ENCODE measurements around the gene ENO3. TPM values are rescaled to one million over a fixed set of nuclear protein-coding genes. Genes with fewer than 3 reads are reported as not detected.

Gene ENO3
- total and polyA plus RNA-seq, 2 experiments from 2014 or later = 12.1 to 19.6 TPM

DNA sequence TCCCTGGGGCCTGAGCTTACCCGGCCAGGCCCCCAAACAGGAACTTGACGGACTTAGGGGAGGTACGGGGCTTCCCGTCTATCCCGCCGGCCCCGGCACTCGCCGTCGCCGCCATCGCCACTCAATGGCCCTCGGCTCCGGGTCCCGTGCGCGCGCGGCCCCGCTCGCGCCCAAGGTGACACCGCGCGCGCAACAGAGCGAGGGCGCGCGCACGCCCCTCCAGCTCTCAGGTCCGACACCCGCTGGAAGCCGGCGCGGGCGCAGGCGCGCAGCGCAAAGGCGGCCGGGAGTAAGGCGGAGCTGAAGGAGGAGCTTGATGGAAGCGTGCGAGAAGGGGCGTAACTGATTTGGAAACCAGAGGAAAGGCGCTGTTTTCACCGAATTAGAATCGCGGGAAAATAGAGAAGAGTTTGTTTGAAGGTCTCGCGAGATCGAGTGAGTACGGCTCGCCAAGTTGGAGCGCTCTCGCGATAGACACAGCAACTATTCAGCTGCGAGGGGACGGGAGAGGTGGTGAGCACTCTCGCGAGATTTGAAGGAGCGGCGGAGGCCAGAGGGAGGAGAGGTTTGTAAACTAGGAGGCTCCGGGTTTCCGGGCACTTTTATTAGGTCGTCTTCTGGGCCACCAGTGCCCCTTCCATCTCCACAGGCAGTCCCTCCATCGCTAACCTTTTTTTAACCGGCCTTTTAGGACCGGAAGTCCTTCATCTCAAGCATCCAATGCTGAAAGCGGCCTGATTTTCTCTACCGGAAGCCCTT is 10.9 kb upstream of the ENO3 start, which contains the start of the genes RNF167 and SLC25A11 (continued):
- TF ChIP-seq NANOG (IDR thresholded peaks at IDR 0.05; ENCODE audit: borderline replicate concordance) (no peak), CTCF (conservative IDR thresholded peaks at IDR 0.05; ENCODE audit: low read depth in 2 of 2) (no peak), JUNB (IDR thresholded peaks at IDR 0.05; ENCODE audit: unreplicated experiment) (no peak), CREB1 (CRISPR knock-in tag; IDR thresholded peaks at IDR 0.05; ENCODE audit: low read depth) (peak; percentile 18; the same call in 1 of the 2 replicates)

GRCh38 chr17:4940555-4941318 is 10.2 kb upstream of the ENO3 start:
- Histone ChIP-seq H4K20me1 (replicated peaks; ENCODE audit: insufficient read depth) (peaks cover 24% of the 10 kb centered on the region), H3K4me3 (peak overlapping the region; percentile 78), H3K9me2 (ENCODE audit: insufficient read depth) (no peaks in the 10 kb centered on the region), H2AFZ (no peak overlapping the region), H3K36me3 (ENCODE audit: insufficient read depth) (peaks cover 12% of the 10 kb centered on the region), H3K4me1 (ENCODE audit: insufficient read depth) (peaks cover 32% of the 10 kb centered on the region), H3K27ac (ENCODE audit: low read depth) (peak overlapping the region; percentile 80), H3F3A (replicated peaks; ENCODE audit: low read depth) (peaks cover 49% of the 10 kb centered on the region), H3K27me3 (ENCODE audit: insufficient read depth) (no peaks in the 10 kb centered on the region), H3K79me2 (replicated peaks; ENCODE audit: insufficient read depth) (peaks cover 44% of the 10 kb centered on the region), H3K4me2 (peak overlapping the region; percentile 99)
- Mint-ChIP-seq H3K4me1 (peaks cover 38% of the 10 kb centered on the region), H3K27ac (peak overlapping the region; percentile 100), H3K27me3 (ENCODE audit: insufficient read depth, low read depth, poor library complexity) (peaks cover 32% of the 10 kb centered on the region), H3K4me3 (peak overlapping the region; percentile 92), H3K9me3 (no peaks in the 10 kb centered on the region), H3K36me3 (ENCODE audit: low read depth) (peaks cover 86% of the 10 kb centered on the region)
- peak; percentile 96 for DNase-seq (ENCODE audit: low spot score)
- TF ChIP-seq POLR2AphosphoS5 (IDR thresholded peaks at IDR 0.05; ENCODE audit: low read depth) (peak; percentile 36; the same call in 1 of the 2 replicates), ETS1 (IDR thresholded peaks at IDR 0.05) (no peak)
- peak; percentile 67 for ATAC-seq

GRCh38 chr17:4941319-4941610 is 9.7 kb upstream of the ENO3 start:
- DNase-seq (ENCODE audit: low spot score) = no peak
- H3K9me3 Mint-ChIP-seq = no peaks in the 10 kb centered on the region
- peaks cover 15% of the 10 kb centered on the region for H3K36me3 ChIP-seq (ENCODE audit: insufficient read depth)

More at GRCh38 chr17:4941319-4941610, 9.7 kb upstream of the ENO3 start:
- H3K9me2 ChIP-seq (ENCODE audit: insufficient read depth) = no peaks in the 10 kb centered on the region
- peak overlapping the region; percentile 92 for H3K4me3 Mint-ChIP-seq
- peaks cover 36% of the 10 kb centered on the region for H3K4me1 ChIP-seq (ENCODE audit: insufficient read depth)
- H3K27ac Mint-ChIP-seq = peak overlapping the region; percentile 100
- no peak overlapping the region for H2AFZ ChIP-seq
- peak overlapping the region; percentile 80; the same call in 1 of the 2 replicates for H3K27ac ChIP-seq (ENCODE audit: low read depth)
- H3F3A ChIP-seq (replicated peaks; ENCODE audit: low read depth) = peaks cover 54% of the 10 kb centered on the region
- no peak for ATAC-seq
- peaks cover 86% of the 10 kb centered on the region for H3K36me3 Mint-ChIP-seq (ENCODE audit: low read depth)
- peaks cover 34% of the 10 kb centered on the region for H3K27me3 Mint-ChIP-seq (ENCODE audit: insufficient read depth, low read depth, poor library complexity)
- H3K79me2 ChIP-seq (replicated peaks; ENCODE audit: insufficient read depth) = peaks cover 49% of the 10 kb centered on the region
- H3K27me3 ChIP-seq (ENCODE audit: insufficient read depth) = no peaks in the 10 kb centered on the region
- peak overlapping the region; percentile 99 for H3K4me2 ChIP-seq
- TF ChIP-seq EZH2phosphoT487 (IDR thresholded peaks at IDR 0.05; ENCODE audit: unreplicated experiment) (no peak), JUNB (IDR thresholded peaks at IDR 0.05; ENCODE audit: unreplicated experiment) (no peak), NANOG (IDR thresholded peaks at IDR 0.05; ENCODE audit: borderline replicate concordance) (no peak), STAT1 (IDR thresholded peaks at IDR 0.05; ENCODE audit: unreplicated experiment) (no peak), ZNF331 (CRISPR knock-in tag; IDR thresholded peaks at IDR 0.05; ENCODE audit: low read depth) (no peak), EZH2 (IDR thresholded peaks at IDR 0.05; ENCODE audit: low read depth, unreplicated experiment) (no peak)
- peaks cover 41% of the 10 kb centered on the region for H3K4me1 Mint-ChIP-seq
- peaks cover 27% of the 10 kb centered on the region for H4K20me1 ChIP-seq (replicated peaks; ENCODE audit: insufficient read depth)
- H3K4me3 ChIP-seq = peak overlapping the region; percentile 78
